K562 treated with DMSO at 1 percent for 12 hours (cell line): ENCODE data around the gene PIGK. TPM values are rescaled to one million over a fixed set of nuclear protein-coding genes. Genes with fewer than 3 reads are reported as not detected.

Experiments used
- total RNA-seq: library from RNA; unstranded; fragments of 300-600 nt; gene quantifications from 2 replicates; pipeline ENCODE4 v1.2.3, GENCODE V29; 2022; ENCODE audit not compliant: insufficient read depth

PIGK gene
- 6.5 and 17.2 TPM in 2 replicates for total RNA-seq

DNA sequence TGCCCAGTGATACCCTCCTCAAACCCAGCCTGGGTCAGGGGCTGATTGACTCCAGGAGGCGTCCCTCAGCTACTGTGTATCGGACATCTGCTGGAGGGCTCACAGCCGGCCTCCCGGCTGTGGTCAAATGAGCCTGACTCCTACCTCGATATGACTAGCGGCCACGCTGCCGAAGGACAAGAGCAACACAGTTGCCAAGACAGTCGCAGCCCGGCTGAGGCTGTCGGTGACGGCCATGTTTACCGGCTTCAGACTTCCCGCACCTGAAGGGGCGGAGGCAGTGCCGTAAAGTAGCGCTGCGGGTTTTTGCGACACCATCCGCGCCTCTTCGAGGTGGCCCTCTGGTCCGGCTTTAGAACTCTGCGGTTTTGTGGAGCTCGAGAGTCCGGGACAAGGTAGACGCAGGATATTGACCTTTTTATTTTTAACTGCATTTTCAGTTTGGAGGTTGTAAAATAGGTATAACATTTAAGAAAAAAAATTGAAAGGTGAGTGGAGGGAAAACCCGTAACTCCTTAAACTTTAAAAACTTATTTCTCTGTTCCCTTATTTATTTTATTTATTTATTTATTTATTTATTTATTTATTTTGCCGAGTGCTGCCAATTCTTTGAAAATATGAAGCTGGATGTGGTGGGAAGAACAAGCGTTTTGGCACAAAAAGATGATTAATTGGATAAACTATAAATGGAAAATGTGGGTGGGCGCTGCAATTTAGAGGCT is at the start of gene PIGK:
TSS of gene PIGK (minus strand) at position 265 of the 722 bp plus-strand sequence. CDS start at position 237, 28 bp downstream.

Other genes with a start within 250 kb of the PIGK start
- not detected in 2 replicates for gene AK5, start 62.6 kb upstream of the PIGK start, total RNA-seq